ENCODE results near the gene PIGZ.

The PIGZ gene

DNA sequence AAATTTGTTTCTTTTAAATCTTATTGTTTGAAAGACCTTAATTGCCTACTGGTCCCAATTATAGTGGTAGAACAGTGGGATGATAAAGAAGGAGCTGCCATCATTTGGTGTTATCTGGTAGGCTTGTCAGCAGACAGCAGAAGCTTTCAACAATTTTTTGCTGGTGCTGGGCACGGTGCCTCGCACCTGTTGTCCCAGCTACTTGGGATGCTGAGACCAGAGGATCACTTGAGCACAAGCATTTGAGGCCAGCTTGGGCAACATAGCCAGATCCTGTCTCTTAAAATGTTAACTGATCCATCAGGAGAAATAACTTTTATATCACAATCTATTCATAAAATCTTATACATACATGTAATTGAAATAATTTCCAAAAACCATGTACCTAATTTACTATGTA lies 64.9 kb downstream of the PIGZ start:
- no peaks in the 10 kb centered on the region for H3K4me1 ChIP-seq (ENCODE audit: insufficient read depth, low read length)
- peaks cover 22% of the 10 kb centered on the region for H3K36me3 ChIP-seq (ENCODE audit: insufficient read depth, low read length)
- no peaks in the 10 kb centered on the region for H3K9me3 ChIP-seq (ENCODE audit: control insufficient read depth, insufficient read depth, low read length)
- no peak overlapping the region for H3K9ac ChIP-seq (ENCODE audit: low read depth, low read length)

DNA sequence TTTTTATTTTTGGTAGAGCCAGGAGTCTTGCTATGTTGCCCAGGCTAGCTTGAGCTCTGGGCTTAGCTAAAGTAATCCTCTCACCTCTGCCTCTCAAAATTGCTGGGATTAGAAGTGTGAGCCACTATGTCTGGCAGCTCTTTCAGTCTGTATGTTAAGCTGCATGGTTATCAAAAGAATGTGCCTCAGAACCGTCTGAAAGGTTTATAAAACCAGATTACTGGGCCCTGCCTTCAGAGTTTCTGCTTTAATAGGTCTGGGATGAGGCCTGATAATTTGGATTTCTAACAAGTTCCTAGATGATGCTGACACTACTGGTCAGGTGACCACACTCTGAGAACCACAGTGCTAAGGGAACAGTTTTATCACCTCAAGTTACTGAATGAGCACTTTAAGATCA lies 66.3 kb downstream of the PIGZ start:
- H3K9ac ChIP-seq (ENCODE audit: low read depth, low read length), result no peak overlapping the region
- no peaks in the 10 kb centered on the region for H3K9me3 ChIP-seq (ENCODE audit: control insufficient read depth, insufficient read depth, low read length)
- H3K36me3 ChIP-seq (ENCODE audit: insufficient read depth, low read length), result peaks cover 22% of the 10 kb centered on the region
- H3K4me1 ChIP-seq (ENCODE audit: insufficient read depth, low read length), result no peaks in the 10 kb centered on the region

DNA sequence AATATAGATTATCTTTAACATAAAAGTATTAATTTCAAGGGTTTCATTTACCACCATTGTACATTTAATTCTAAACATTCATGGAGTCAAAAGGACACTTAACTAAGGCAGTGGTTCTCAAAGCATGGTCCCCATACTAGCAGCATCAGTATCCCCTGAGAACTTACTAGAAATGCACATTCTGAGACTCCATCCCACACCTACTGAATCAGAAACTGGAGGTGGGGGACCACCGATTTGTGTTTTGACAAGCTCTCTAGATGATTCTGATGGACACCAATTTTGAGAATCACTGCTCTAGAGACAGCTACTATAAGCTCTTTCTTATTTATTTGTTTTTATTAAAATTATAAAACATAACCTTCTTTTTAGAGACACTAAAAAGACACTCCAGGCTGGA lies 66.9 kb downstream of the PIGZ start:
- Histone ChIP-seq H3K4me1 (ENCODE audit: insufficient read depth, low read length) (no peaks in the 10 kb centered on the region), H3K9me3 (ENCODE audit: control insufficient read depth, insufficient read depth, low read length) (no peaks in the 10 kb centered on the region), H3K9ac (ENCODE audit: low read depth, low read length) (no peak overlapping the region), H3K36me3 (ENCODE audit: insufficient read depth, low read length) (peaks cover 22% of the 10 kb centered on the region)

Data from ES-I3 (cell line).